ENCODE measurements around the gene SNX8. TPM values are rescaled to one million over a fixed set of nuclear protein-coding genes. Genes with fewer than 3 reads are reported as not detected.
"Not testable (repeated sequence)": the region's sequence is repeated elsewhere in the genome, so short reads cannot be mapped to it uniquely, and the experiment has no call there.

Gene SNX8
- total and polyA plus RNA-seq, 9 of the 15 experiments (the other 6 are each of a cell fraction or from before 2014, with no cell fraction given), result 2.7 to 51.6 (median 16.9) TPM

DNA sequence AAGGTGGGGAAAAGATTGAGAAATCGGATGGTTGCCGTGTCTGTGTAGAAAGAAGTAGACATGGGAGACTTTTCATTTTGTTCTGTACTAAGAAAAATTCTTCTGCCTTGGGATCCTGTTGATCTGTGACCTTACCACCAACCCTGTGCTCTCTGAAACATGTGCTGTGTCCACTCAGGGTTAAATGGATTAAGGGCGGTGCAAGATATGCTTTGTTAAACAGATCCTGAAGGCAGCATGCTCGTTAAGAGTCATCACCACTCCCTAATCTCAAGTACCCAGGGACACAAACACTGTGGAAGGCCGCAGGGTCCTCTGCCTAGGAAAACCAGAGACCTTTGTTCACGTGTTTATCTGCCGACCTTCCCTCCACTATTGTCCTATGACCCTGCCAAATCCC, 10.7 kb downstream of the SNX8 start (continued):
- TF ChIP-seq, protein P1, sequence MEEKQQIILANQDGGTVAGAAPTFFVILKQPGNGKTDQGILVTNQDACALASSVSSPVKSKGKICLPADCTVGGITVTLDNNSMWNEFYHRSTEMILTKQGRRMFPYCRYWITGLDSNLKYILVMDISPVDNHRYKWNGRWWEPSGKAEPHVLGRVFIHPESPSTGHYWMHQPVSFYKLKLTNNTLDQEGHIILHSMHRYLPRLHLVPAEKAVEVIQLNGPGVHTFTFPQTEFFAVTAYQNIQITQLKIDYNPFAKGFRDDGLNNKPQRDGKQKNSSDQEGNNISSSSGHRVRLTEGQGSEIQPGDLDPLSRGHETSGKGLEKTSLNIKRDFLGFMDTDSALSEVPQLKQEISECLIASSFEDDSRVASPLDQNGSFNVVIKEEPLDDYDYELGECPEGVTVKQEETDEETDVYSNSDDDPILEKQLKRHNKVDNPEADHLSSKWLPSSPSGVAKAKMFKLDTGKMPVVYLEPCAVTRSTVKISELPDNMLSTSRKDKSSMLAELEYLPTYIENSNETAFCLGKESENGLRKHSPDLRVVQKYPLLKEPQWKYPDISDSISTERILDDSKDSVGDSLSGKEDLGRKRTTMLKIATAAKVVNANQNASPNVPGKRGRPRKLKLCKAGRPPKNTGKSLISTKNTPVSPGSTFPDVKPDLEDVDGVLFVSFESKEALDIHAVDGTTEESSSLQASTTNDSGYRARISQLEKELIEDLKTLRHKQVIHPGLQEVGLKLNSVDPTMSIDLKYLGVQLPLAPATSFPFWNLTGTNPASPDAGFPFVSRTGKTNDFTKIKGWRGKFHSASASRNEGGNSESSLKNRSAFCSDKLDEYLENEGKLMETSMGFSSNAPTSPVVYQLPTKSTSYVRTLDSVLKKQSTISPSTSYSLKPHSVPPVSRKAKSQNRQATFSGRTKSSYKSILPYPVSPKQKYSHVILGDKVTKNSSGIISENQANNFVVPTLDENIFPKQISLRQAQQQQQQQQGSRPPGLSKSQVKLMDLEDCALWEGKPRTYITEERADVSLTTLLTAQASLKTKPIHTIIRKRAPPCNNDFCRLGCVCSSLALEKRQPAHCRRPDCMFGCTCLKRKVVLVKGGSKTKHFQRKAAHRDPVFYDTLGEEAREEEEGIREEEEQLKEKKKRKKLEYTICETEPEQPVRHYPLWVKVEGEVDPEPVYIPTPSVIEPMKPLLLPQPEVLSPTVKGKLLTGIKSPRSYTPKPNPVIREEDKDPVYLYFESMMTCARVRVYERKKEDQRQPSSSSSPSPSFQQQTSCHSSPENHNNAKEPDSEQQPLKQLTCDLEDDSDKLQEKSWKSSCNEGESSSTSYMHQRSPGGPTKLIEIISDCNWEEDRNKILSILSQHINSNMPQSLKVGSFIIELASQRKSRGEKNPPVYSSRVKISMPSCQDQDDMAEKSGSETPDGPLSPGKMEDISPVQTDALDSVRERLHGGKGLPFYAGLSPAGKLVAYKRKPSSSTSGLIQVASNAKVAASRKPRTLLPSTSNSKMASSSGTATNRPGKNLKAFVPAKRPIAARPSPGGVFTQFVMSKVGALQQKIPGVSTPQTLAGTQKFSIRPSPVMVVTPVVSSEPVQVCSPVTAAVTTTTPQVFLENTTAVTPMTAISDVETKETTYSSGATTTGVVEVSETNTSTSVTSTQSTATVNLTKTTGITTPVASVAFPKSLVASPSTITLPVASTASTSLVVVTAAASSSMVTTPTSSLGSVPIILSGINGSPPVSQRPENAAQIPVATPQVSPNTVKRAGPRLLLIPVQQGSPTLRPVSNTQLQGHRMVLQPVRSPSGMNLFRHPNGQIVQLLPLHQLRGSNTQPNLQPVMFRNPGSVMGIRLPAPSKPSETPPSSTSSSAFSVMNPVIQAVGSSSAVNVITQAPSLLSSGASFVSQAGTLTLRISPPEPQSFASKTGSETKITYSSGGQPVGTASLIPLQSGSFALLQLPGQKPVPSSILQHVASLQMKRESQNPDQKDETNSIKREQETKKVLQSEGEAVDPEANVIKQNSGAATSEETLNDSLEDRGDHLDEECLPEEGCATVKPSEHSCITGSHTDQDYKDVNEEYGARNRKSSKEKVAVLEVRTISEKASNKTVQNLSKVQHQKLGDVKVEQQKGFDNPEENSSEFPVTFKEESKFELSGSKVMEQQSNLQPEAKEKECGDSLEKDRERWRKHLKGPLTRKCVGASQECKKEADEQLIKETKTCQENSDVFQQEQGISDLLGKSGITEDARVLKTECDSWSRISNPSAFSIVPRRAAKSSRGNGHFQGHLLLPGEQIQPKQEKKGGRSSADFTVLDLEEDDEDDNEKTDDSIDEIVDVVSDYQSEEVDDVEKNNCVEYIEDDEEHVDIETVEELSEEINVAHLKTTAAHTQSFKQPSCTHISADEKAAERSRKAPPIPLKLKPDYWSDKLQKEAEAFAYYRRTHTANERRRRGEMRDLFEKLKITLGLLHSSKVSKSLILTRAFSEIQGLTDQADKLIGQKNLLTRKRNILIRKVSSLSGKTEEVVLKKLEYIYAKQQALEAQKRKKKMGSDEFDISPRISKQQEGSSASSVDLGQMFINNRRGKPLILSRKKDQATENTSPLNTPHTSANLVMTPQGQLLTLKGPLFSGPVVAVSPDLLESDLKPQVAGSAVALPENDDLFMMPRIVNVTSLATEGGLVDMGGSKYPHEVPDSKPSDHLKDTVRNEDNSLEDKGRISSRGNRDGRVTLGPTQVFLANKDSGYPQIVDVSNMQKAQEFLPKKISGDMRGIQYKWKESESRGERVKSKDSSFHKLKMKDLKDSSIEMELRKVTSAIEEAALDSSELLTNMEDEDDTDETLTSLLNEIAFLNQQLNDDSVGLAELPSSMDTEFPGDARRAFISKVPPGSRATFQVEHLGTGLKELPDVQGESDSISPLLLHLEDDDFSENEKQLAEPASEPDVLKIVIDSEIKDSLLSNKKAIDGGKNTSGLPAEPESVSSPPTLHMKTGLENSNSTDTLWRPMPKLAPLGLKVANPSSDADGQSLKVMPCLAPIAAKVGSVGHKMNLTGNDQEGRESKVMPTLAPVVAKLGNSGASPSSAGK (IDR thresholded peaks at IDR 0.05), result peak; percentile 75
- TF ChIP-seq MYC (IDR thresholded peaks at IDR 0.05; ENCODE audit: low read depth, low read length), result peak; percentile 32; the same call in 1 of the 2 replicates
- TF ChIP-seq MYC (CRISPR knock-in tag; IDR thresholded peaks at IDR 0.05; ENCODE audit: borderline replicate concordance, low read depth), result not testable (repeated sequence)
- 0 out of 2 replicates have a peak, but pooled peaks have one; percentile 15 for TF ChIP-seq FOSL1 (tag; conservative IDR thresholded peaks at IDR 0.05)
- TF ChIP-seq EP400 (IDR thresholded peaks at IDR 0.05), result peak; percentile 68
- peak; percentile 24; the same call in 1 of the 2 replicates for TF ChIP-seq EP300 (IDR thresholded peaks at IDR 0.05; ENCODE audit: low read length)
- TF ChIP-seq FOXK2 (conservative IDR thresholded peaks at IDR 0.05 in 1 of 2, IDR thresholded peaks at IDR 0.05 in 1 of 2; ENCODE audit: low read depth in 2 of 2), result peak; percentile 34 to 51; a peak in 2 of 4 replicates
- TF ChIP-seq CXXC5 (CRISPR knock-in tag; IDR thresholded peaks at IDR 0.05), result peak; percentile 35; the same call in 1 of the 2 replicates
- TF ChIP-seq TRIM24 (IDR thresholded peaks at IDR 0.05), result peak; percentile 77 to 80
- TF ChIP-seq, protein P2, sequence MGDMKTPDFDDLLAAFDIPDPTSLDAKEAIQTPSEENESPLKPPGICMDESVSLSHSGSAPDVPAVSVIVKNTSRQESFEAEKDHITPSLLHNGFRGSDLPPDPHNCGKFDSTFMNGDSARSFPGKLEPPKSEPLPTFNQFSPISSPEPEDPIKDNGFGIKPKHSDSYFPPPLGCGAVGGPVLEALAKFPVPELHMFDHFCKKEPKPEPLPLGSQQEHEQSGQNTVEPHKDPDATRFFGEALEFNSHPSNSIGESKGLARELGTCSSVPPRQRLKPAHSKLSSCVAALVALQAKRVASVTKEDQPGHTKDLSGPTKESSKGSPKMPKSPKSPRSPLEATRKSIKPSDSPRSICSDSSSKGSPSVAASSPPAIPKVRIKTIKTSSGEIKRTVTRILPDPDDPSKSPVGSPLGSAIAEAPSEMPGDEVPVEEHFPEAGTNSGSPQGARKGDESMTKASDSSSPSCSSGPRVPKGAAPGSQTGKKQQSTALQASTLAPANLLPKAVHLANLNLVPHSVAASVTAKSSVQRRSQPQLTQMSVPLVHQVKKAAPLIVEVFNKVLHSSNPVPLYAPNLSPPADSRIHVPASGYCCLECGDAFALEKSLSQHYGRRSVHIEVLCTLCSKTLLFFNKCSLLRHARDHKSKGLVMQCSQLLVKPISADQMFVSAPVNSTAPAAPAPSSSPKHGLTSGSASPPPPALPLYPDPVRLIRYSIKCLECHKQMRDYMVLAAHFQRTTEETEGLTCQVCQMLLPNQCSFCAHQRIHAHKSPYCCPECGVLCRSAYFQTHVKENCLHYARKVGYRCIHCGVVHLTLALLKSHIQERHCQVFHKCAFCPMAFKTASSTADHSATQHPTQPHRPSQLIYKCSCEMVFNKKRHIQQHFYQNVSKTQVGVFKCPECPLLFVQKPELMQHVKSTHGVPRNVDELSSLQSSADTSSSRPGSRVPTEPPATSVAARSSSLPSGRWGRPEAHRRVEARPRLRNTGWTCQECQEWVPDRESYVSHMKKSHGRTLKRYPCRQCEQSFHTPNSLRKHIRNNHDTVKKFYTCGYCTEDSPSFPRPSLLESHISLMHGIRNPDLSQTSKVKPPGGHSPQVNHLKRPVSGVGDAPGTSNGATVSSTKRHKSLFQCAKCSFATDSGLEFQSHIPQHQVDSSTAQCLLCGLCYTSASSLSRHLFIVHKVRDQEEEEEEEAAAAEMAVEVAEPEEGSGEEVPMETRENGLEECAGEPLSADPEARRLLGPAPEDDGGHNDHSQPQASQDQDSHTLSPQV (IDR thresholded peaks at IDR 0.05), result peak; percentile 81

Data from K562 (cell line).